GM18502 (cell line): ENCODE measurements around the gene RGS7.
"Not testable (repeated sequence)": the region's sequence is repeated elsewhere in the genome, so short reads cannot be mapped to it uniquely, and the experiment has no call there.

Experiments
- ATAC-seq: cut with Tn5 transposase; IDR thresholded peaks from one replicate; pipeline ENCODE4 v1.9.1; 2021; ENCODE audit warnings: mild to moderate bottlenecking; ENCODE audit not compliant: unreplicated experiment, poor library complexity

Gene RGS7

GRCh38 chr1:241219449-241219848 is 137.6 kb downstream of the RGS7 start:
- no peak for ATAC-seq

GRCh38 chr1:241217516-241217915 is 139.5 kb downstream of the RGS7 start:
- no peak for ATAC-seq

- ATAC-seq: no peak
These were observed 141.3 kb downstream of the RGS7 start for GRCh38 chr1:241215683-241216082.

GRCh38 chr1:241215203-241215602 is 141.8 kb downstream of the RGS7 start:
- no peak for ATAC-seq

GRCh38 chr1:241213139-241213538 is 143.9 kb downstream of the RGS7 start:
- no peak for ATAC-seq

- no peak for ATAC-seq
These were observed 144.4 kb downstream of the RGS7 start for GRCh38 chr1:241212628-241213027.

GRCh38 chr1:241208910-241209379 is 148.1 kb downstream of the RGS7 start:
- no peak for ATAC-seq

- ATAC-seq: no peak
These were observed 153.2 kb downstream of the RGS7 start for GRCh38 chr1:241203817-241204216.

GRCh38 chr1:241202401-241202800 is 154.6 kb downstream of the RGS7 start:
- ATAC-seq: no peak

GRCh38 chr1:241186716-241187115 is 170.3 kb downstream of the RGS7 start:
- no peak for ATAC-seq

GRCh38 chr1:241181971-241182370 is 175.0 kb downstream of the RGS7 start:
- no peak for ATAC-seq

- no peak for ATAC-seq
These were observed 175.5 kb downstream of the RGS7 start for GRCh38 chr1:241181471-241181870.

GRCh38 chr1:241180569-241180968 is 176.4 kb downstream of the RGS7 start:
- no peak for ATAC-seq

GRCh38 chr1:241177660-241178059 is 179.3 kb downstream of the RGS7 start:
- no peak for ATAC-seq

GRCh38 chr1:241172486-241172885 is 184.5 kb downstream of the RGS7 start:
- no peak for ATAC-seq

GRCh38 chr1:241171991-241172390 is 185.0 kb downstream of the RGS7 start:
- no peak for ATAC-seq

GRCh38 chr1:241167121-241167630 is 189.8 kb downstream of the RGS7 start:
- no peak for ATAC-seq

GRCh38 chr1:241166625-241167024 is 190.4 kb downstream of the RGS7 start:
- no peak for ATAC-seq

- not testable (repeated sequence) for ATAC-seq
These were observed 191.7 kb downstream of the RGS7 start for GRCh38 chr1:241165256-241165655.

- ATAC-seq: no peak
These were observed 193.6 kb downstream of the RGS7 start for GRCh38 chr1:241163363-241163762.

GRCh38 chr1:241161188-241161689 is 195.8 kb downstream of the RGS7 start:
- ATAC-seq: no peak

GRCh38 chr1:241157435-241157834 is 199.6 kb downstream of the RGS7 start:
- ATAC-seq: no peak
